Hepatocyte (in vitro differentiated cells): Measurements from ENCODE around the gene COX6A1.

ENCODE experiments used
- CTCF ChIP-seq: fragments of 200-600 bp; sonication (generic); IDR thresholded peaks from 2 replicates; pipeline ENCODE4 v1.5.1; 2016; ENCODE audit warnings: antibody characterized with exemption, mild to moderate bottlenecking; ENCODE audit not compliant: poor library complexity
- EZH2 ChIP-seq: fragments of 200-600 bp; sonication (generic); IDR thresholded peaks from 2 replicates; pipeline ENCODE4 v1.6.1; 2016; ENCODE audit warnings: antibody characterized with exemption, mild to moderate bottlenecking, borderline replicate concordance
- EZH2phosphoT487 ChIP-seq: fragments of 200-600 bp; sonication (generic); IDR thresholded peaks from one replicate; pipeline ENCODE4 v1.6.1; 2018; ENCODE audit warnings: antibody characterized with exemption, mild to moderate bottlenecking, low read depth, moderate library complexity; ENCODE audit not compliant: unreplicated experiment, severe bottlenecking

DNA sequence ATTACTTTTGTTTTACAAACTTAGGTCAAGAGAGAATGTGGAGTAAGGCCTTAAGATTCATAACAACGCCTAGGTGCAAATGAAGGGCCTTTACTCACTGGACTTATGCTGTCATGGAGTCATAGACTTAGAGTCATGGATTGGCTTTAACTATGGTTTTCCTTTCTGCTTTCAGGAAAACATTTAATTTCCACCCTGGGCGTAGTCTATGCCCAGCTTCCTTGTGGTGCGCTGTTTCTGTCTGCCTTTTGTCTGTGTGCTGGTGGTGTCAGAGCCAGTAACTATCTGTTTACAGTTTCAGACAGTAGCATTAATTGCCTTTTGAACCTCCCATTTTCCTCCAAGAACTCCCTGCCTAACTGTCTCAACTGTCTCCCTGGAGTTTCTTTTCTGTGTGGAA, 31.8 kb upstream of the COX6A1 start:
- no peak for TF ChIP-seq CTCF
- no peak for TF ChIP-seq EZH2phosphoT487
- no peak for TF ChIP-seq EZH2
